HCT116 (cell line): ENCODE data around the gene ZGPAT. TPM values are rescaled to one million over a fixed set of nuclear protein-coding genes. Genes with fewer than 3 reads are reported as not detected.
A peak's percentile ranks its signal among the peaks of the same experiment; 100 is the strongest.

Source experiments
- ATAC-seq: fragments of 200-7000 bp; cut with Tn5 transposase; 2 replicates; pipeline ENCODE4 v1.9.1; 2020; ENCODE audit warnings: mild to moderate bottlenecking, moderate library complexity
- BruUV-seq: library from RNA; stranded (reverse); fragments of 400-500 nt; replicated peaks from 2 replicates; lab custom pipeline; 2021; lab: Mats Ljungman, UMichigan
- CTCF ChIA-PET: fragments of 300-600 bp; sonication (Branson Sonifier 250); formaldehyde crosslinking; loops from one replicate; lab custom pipeline; 2021; ENCODE audit warnings: antibody characterized with exemption; lab: Charles Lee
- POLR2A ChIA-PET: fragments of 300-600, 350-600 bp; sonication (Branson Sonifier 250); formaldehyde crosslinking; loops from one replicate; lab custom pipeline; 2021; ENCODE audit warnings: antibody characterized with exemption; lab: Charles Lee
- RAD21 ChIA-PET, 2 experiments: fragments of 300-600 bp; sonication (Branson Sonifier 250); formaldehyde crosslinking; loops; one replicate each; lab custom pipeline; 2023; ENCODE audit warnings: low total read pairs in 2 of 2; ENCODE audit not compliant: uncharacterized antibody in 2 of 2, unreplicated experiment in 2 of 2, low non-redundant PET in 1 of 2; lab: Charles Lee
- DNase-seq: peaks from one replicate; pipeline ENCODE4 v3.0.0-alpha.2; 2010; ENCODE audit warnings: low read depth, low spot score
- H2AFZ ChIP-seq: fragments of 200-600 bp; shearing (Covaris generic), sonication (generic); 2 replicates; pipeline ENCODE4 v1.6.1; 2017; ENCODE audit warnings: low read depth, mixed run types, mixed read lengths, antibody characterized with exemption, low read length; ENCODE audit not compliant: poor library complexity, severe bottlenecking
- H3K27ac ChIP-seq: 2 replicates; pipeline ENCODE4 v1.5.1; 2012; ENCODE audit warnings: low read depth, low read length
- H3K27me3 ChIP-seq: fragments of 200-600 bp; sonication (generic); 2 replicates; pipeline ENCODE4 v1.6.1; 2016; ENCODE audit warnings: mixed run types, low read length, mixed read lengths; ENCODE audit not compliant: insufficient read depth
- H3K36me3 ChIP-seq, 2 experiments: fragments of 200-500 bp in 1 of 2; fragments of 200-600 bp in 1 of 2; sonication (Bioruptor generic) in 1 of 2; sonication (generic) in 1 of 2; 2 replicates each; pipeline versions ENCODE4 v1.5.1 to v1.6.1; 2014 to 2016; ENCODE audit warnings: low read length in 2 of 2, inconsistent platforms in 1 of 2, mixed read lengths in 1 of 2, mixed run types in 1 of 2; ENCODE audit not compliant: insufficient read depth in 2 of 2, control insufficient read depth in 1 of 2
- H3K4me1 ChIP-seq, 2 experiments: fragments of 200-600 bp in 1 of 2; sonication (generic) in 1 of 2; 2 replicates each; pipeline versions ENCODE4 v1.5.1 to v1.6.1; 2012 to 2017; ENCODE audit warnings: low read length in 2 of 2, inconsistent platforms in 1 of 2, mild to moderate bottlenecking in 1 of 2, mixed read lengths in 1 of 2, mixed run types in 1 of 2, moderate library complexity in 1 of 2; ENCODE audit not compliant: insufficient read depth in 2 of 2, control insufficient read depth in 1 of 2
- H3K4me2 ChIP-seq: fragments of 200-600 bp; sonication (generic); 2 replicates; pipeline ENCODE4 v1.6.1; 2017; ENCODE audit warnings: mixed run types, low read length, mixed read lengths
- H3K4me3 ChIP-seq, 2 experiments: fragments of 200-600 bp in 1 of 2; sonication (generic) in 1 of 2; replicated peaks in 1 of 2; 2 replicates each; pipeline ENCODE4 v1.5.1; 2011 to 2016; ENCODE audit warnings: low read length in 2 of 2, control low read depth in 1 of 2, low read depth in 1 of 2, mild to moderate bottlenecking in 1 of 2, mixed read lengths in 1 of 2, mixed run types in 1 of 2
- H3K79me2 ChIP-seq: fragments of 200-600 bp; sonication (generic); 2 replicates; pipeline ENCODE4 v1.6.1; 2017; ENCODE audit warnings: mild to moderate bottlenecking, mixed run types, low read length, moderate library complexity, mixed read lengths; ENCODE audit not compliant: insufficient read depth
- H3K9ac ChIP-seq: fragments of 200-600 bp; sonication (generic); 2 replicates; pipeline ENCODE4 v1.6.1; 2016; ENCODE audit warnings: low read length, mixed read lengths
- H3K9me2 ChIP-seq: fragments of 200-600 bp; sonication (generic), shearing (Covaris generic); 2 replicates; pipeline ENCODE4 v1.6.1; 2017; ENCODE audit warnings: mixed run types, mild to moderate bottlenecking, moderate library complexity; ENCODE audit not compliant: insufficient read depth
- H3K9me3 ChIP-seq, 2 experiments: fragments of 200-500 bp in 1 of 2; fragments of 200-600 bp in 1 of 2; sonication (Bioruptor generic) in 1 of 2; sonication (generic) in 1 of 2; 2 replicates each; pipeline ENCODE4 v1.6.1; 2014 to 2017; ENCODE audit warnings: low read length in 2 of 2, mixed read lengths in 2 of 2, inconsistent platforms in 1 of 2, low read depth in 1 of 2, mild to moderate bottlenecking in 1 of 2, mixed run types in 1 of 2, moderate library complexity in 1 of 2; ENCODE audit not compliant: control insufficient read depth in 1 of 2, insufficient read depth in 1 of 2
- H4K20me1 ChIP-seq: fragments of 200-600 bp; sonication (generic), shearing (Covaris generic); 2 replicates; pipeline ENCODE4 v1.6.1; 2017; ENCODE audit warnings: mixed run types, mild to moderate bottlenecking, moderate library complexity; ENCODE audit not compliant: insufficient read depth
- EZH2 ChIP-seq: fragments of 200-600 bp; sonication (generic); IDR thresholded peaks from 2 replicates; pipeline ENCODE4 v1.6.1; 2017; ENCODE audit warnings: antibody characterized with exemption, mixed run types
- EZH2phosphoT487 ChIP-seq: fragments of 200-600 bp; IDR thresholded peaks from 2 replicates; pipeline ENCODE4 v1.6.1; 2018; ENCODE audit warnings: antibody characterized with exemption, borderline replicate concordance
- POLR2A ChIP-seq: IDR thresholded peaks from 2 replicates; pipeline ENCODE4 v1.7.0; 2011; ENCODE audit warnings: borderline replicate concordance; ENCODE audit not compliant: insufficient read depth, insufficient read length; ENCODE audit errors: extremely low read depth
- RAD21 ChIP-seq: IDR thresholded peaks from 2 replicates; pipeline ENCODE4 v1.6.1; 2012; ENCODE audit warnings: low read depth, mild to moderate bottlenecking
- SP1 ChIP-seq: IDR thresholded peaks from 2 replicates; pipeline ENCODE4 v1.6.1; 2012; ENCODE audit warnings: low read depth
- TCF7L2 ChIP-seq: IDR thresholded peaks from 2 replicates; pipeline ENCODE4 v1.7.0; 2011; ENCODE audit warnings: borderline replicate concordance, inconsistent platforms; ENCODE audit not compliant: insufficient read depth, insufficient read length; ENCODE audit errors: extremely low read depth
- intact Hi-C: fragments of 100-400 bp; cut with micrococcal nuclease; formaldehyde crosslinking; loops from 2 replicates; pipeline ENCODE4 v1.10.0; 2022
- total RNA-seq: library from RNA; stranded (reverse); gene quantifications from one replicate; pipeline ENCODE4 v1.2.1, GENCODE V29; 2021; ENCODE audit not compliant: unreplicated experiment
- TF ChIP-seq, protein P1 (sequence below): IDR thresholded peaks from 2 replicates; pipeline ENCODE4 v1.6.1; 2012; ENCODE audit warnings: low read depth

Gene ZGPAT
- total RNA-seq, 1 experiment from 2014 or later, result 30.6 TPM

DNA sequence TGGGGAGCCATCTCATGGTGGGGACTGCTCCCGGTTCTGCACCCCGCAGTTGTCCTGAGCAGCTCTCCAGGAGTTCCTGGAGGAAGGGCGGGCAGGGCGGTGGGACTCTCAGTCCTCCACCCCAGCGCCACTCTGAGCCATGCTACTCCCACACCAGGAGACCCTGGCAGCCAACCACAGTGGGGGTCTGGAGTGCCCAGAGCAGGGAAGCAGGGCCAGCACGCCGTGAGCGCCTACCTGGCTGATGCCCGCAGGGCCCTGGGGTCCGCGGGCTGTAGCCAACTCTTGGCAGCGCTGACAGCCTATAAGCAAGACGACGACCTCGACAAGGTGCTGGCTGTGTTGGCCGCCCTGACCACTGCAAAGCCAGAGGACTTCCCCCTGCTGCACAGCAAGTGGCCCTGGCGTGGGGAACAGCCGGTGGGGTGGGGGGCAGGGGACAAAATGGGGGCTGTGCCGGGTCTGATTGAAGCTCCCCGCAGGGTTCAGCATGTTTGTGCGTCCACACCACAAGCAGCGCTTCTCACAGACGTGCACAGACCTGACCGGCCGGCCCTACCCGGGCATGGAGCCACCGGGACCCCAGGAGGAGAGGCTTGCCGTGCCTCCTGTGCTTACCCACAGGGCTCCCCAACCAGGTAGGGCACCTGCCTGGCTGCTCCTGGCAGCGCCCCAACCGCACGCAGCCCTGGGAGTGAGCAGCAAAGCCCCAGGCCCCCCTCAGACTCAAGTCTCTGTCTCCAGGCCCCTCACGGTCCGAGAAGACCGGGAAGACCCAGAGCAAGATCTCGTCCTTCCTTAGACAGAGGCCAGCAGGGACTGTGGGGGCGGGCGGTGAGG, 13.0 kb upstream of the ZGPAT start:
- Histone ChIP-seq H3K4me1 (peaks cover 43 to 65% of the 10 kb centered on the region in 2 experiments), H3K9ac (no peak overlapping the region), H4K20me1 (no peaks in the 10 kb centered on the region), H3K9me2 (no peaks in the 10 kb centered on the region), H3K27me3 (no peaks in the 10 kb centered on the region), H3K9me3 (no peaks in the 10 kb centered on the region), H3K36me3 (peaks cover 0 to 8% of the 10 kb centered on the region in 2 experiments; a peak in 1 of 4 replicates)
- ATAC-seq (no peak), DNase-seq (no peak)
- RAD21 ChIA-PET, result no interaction called here
- intact Hi-C loops, result loop anchor here (5.0 kb wide), 3 partner anchors 113 to 262 kb away; partner anchors contain the start of genes PTK6 and UCKL1
- TF ChIP-seq, protein P1, sequence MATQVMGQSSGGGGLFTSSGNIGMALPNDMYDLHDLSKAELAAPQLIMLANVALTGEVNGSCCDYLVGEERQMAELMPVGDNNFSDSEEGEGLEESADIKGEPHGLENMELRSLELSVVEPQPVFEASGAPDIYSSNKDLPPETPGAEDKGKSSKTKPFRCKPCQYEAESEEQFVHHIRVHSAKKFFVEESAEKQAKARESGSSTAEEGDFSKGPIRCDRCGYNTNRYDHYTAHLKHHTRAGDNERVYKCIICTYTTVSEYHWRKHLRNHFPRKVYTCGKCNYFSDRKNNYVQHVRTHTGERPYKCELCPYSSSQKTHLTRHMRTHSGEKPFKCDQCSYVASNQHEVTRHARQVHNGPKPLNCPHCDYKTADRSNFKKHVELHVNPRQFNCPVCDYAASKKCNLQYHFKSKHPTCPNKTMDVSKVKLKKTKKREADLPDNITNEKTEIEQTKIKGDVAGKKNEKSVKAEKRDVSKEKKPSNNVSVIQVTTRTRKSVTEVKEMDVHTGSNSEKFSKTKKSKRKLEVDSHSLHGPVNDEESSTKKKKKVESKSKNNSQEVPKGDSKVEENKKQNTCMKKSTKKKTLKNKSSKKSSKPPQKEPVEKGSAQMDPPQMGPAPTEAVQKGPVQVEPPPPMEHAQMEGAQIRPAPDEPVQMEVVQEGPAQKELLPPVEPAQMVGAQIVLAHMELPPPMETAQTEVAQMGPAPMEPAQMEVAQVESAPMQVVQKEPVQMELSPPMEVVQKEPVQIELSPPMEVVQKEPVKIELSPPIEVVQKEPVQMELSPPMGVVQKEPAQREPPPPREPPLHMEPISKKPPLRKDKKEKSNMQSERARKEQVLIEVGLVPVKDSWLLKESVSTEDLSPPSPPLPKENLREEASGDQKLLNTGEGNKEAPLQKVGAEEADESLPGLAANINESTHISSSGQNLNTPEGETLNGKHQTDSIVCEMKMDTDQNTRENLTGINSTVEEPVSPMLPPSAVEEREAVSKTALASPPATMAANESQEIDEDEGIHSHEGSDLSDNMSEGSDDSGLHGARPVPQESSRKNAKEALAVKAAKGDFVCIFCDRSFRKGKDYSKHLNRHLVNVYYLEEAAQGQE, result no peak
- TF ChIP-seq TCF7L2, result no peak
- no peak for TF ChIP-seq EZH2phosphoT487
- TF ChIP-seq POLR2A, result no peak
- TF ChIP-seq RAD21, result no peak
- no peak for TF ChIP-seq SP1
- TF ChIP-seq EZH2, result no peak
- TF ChIP-seq, all 23 proteins: peak for 0
- H3K4me3 ChIP-seq, result no peak overlapping the region
- H3K27ac ChIP-seq, result peak overlapping the region; percentile 91; the same call in 1 of the 2 replicates
- ChIA-PET CTCF (no interaction called here), POLR2A (no interaction called here)
- no TSS peak for BruUV-seq
- H3K79me2 ChIP-seq, result peaks cover 10% of the 10 kb centered on the region; the same call in 1 of the 2 replicates
- no peak overlapping the region for H2AFZ ChIP-seq
- no peak overlapping the region for H3K4me2 ChIP-seq
